Hypothalamus (tissue), 51 donors: ENCODE data around the gene PROS1.
"Not testable (repeated sequence)": the region's sequence is repeated elsewhere in the genome, so short reads cannot be mapped to it uniquely, and the experiment has no call there.

ENCODE experiments used
- DNase-seq, 51 donors: peaks; one replicate each; lab custom pipeline; 2025; lab: John Stamatoyannopoulos, UW

The PROS1 gene

GRCh38 chr3:93878250-93879017 is 95.3 kb downstream of the PROS1 start:
- not testable (repeated sequence) for DNase-seq

DNA sequence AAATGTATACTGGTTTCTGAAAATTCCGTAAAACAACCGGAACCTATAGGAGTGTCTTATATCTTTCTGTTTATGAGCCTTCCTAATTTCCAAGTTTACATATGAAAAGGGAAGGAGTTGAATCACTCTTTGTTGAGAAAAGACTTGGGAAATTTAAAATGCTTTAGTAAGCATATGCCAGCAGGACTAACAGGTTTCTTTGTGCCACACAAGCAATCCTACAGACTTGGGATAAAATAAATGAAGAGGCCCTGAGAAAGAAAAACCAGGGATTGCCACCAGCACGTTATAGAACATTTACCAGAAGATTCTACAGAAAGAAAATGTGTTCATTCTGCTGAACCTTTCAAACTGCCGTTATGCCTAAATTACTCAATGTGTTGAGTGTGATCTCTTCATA is 96.3 kb downstream of the PROS1 start:
- not testable (repeated sequence) for DNase-seq

DNA sequence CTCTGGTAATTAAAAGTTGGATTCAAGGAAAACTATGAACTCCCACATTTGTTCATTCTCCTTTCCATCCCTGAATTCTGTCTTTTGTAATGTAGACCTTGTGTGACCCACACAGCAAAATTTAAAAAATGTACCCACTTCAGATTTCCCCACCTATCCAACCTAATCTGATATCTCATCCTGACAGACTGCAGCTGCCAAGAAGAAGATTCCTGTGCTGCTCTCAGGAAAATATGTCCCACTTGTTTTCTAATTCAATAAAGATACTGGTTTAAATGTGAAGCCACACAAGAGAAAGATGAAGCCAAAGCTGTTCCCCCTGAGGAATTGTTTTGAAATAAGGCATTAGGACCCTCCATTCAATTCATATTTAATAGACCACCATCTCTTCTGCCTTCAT is 100.3 kb downstream of the PROS1 start:
- not testable (repeated sequence) for DNase-seq

DNA sequence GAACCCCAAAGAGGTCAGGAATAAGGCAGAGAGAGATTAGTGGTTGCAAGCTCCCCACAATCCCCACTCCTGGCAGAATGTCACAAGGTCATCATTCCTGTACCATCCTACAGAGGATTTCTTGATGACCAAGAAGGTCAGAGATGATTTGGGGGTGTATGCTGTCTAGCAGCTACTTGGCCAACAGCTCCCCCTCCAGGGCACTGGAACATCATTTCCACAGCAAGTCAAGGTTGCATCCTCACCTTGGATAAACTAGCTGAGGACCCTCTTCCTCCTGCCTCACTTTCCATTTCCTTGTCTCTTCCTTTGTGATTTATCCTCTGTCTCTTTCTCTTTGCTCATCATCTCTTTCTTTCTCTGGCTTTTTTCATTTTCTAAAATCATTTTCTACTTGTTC is 106.3 kb downstream of the PROS1 start:
- no peak for DNase-seq

- no peak for DNase-seq
Observed at GRCh38 chr3:93861017-93861416, 112.7 kb downstream of the PROS1 start.

DNA sequence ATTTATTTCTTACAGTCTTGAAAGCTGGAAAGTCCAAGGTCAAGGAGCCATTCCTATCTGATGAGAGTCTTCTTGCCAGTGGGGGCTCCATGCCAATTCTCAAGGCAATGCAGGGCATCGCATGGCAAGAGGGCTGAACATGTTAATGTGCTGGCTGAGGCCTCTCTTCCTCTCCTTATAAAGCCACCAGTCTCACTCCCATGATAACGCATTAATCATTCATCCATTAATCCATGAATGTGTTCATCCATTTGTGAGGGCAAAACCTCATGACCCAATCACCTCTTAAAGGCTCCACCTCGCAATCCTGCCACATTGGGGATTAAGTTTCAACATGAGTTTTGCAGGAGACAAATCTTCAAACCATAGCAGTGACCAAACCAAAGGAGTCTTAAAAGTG is 118.3 kb downstream of the PROS1 start:
- DNase-seq: no peak

DNA sequence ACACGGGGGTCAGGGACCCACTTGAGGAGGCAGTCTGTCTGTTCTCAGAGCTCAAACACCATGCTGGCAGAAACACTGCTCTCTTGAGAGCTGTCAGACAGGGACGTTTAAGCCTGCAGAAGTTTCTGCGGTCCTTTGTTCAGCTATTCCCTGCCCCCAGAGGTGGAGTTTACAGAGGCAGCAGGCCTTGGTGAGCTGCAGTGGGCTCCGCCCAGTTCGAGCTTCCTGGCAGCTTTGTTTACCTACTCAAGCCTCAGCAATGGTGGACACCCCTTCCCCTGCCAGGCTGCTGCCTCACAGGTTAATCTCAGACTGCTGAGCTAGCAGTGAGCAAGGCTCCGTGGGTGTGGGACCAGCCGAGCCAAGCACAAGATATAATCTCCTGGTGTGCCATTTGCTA is 121.5 kb downstream of the PROS1 start:
- DNase-seq: not testable (repeated sequence)

GRCh38 chr3:93843981-93844380 is 129.7 kb downstream of the PROS1 start:
- DNase-seq: peak in 5 of 51 donors; percentile 1 to 50 (median 9)

- DNase-seq: not testable (repeated sequence)
Observed at GRCh38 chr3:93839193-93839592, 134.5 kb downstream of the PROS1 start.
